ENCODE data around the gene TMEM200B.
"Not testable (repeated sequence)": the region's sequence is repeated elsewhere in the genome, so short reads cannot be mapped to it uniquely, and the experiment has no call there.

The TMEM200B gene

GRCh38 chr1:29112705-29113412 is 10.8 kb downstream of the TMEM200B start:
- DNase-seq (ENCODE audit: low read depth in 3 of 3) = no peak

- not testable (repeated sequence) for DNase-seq (ENCODE audit: low read depth in 3 of 3)
Measured at GRCh38 chr1:29108041-29108440, 15.7 kb downstream of the TMEM200B start.

- DNase-seq (ENCODE audit: low read depth in 3 of 3) = no peak
Measured at GRCh38 chr1:29105822-29106221, 17.9 kb downstream of the TMEM200B start.

GRCh38 chr1:29100487-29100886 is 23.2 kb downstream of the TMEM200B start:
- no peak for DNase-seq (ENCODE audit: low read depth in 3 of 3)

- DNase-seq (ENCODE audit: low read depth in 3 of 3) = no peak
Measured at GRCh38 chr1:29099286-29099685, 24.4 kb downstream of the TMEM200B start.

- no peak for DNase-seq (ENCODE audit: low read depth in 3 of 3)
Measured at GRCh38 chr1:29096231-29096886, 27.3 kb downstream of the TMEM200B start.

GRCh38 chr1:29094954-29095353 is 28.7 kb downstream of the TMEM200B start:
- no peak for DNase-seq (ENCODE audit: low read depth in 3 of 3)

GRCh38 chr1:29094433-29094832 is 29.3 kb downstream of the TMEM200B start:
- DNase-seq (ENCODE audit: low read depth in 3 of 3) = no peak

- not testable (repeated sequence) for DNase-seq (ENCODE audit: low read depth in 3 of 3)
Measured at GRCh38 chr1:29092704-29093103, 31.0 kb downstream of the TMEM200B start.

GRCh38 chr1:29090937-29091618 is 32.6 kb downstream of the TMEM200B start:
- DNase-seq (ENCODE audit: low read depth in 3 of 3) = no peak

- DNase-seq (ENCODE audit: low read depth in 3 of 3) = no peak
Measured at GRCh38 chr1:29084196-29084521, 39.5 kb downstream of the TMEM200B start.

- DNase-seq (ENCODE audit: low read depth in 3 of 3) = no peak
Measured at GRCh38 chr1:29083317-29084195, 40.1 kb downstream of the TMEM200B start.

GRCh38 chr1:29082519-29082918 is 41.2 kb downstream of the TMEM200B start:
- DNase-seq (ENCODE audit: low read depth in 3 of 3) = no peak

- DNase-seq (ENCODE audit: low read depth in 3 of 3) = no peak
Measured at GRCh38 chr1:29081201-29081600, 42.5 kb downstream of the TMEM200B start.

GRCh38 chr1:29079916-29080629 is 43.6 kb downstream of the TMEM200B start:
- DNase-seq (ENCODE audit: low read depth in 3 of 3) = not testable (repeated sequence)

GRCh38 chr1:29077155-29077554 is 46.5 kb downstream of the TMEM200B start:
- DNase-seq (ENCODE audit: low read depth in 3 of 3) = no peak

All from stimulated activated CD4-positive, alpha-beta T cell treated with anti-CD3 and anti-CD28 coated beads, TNF-alpha, amount 100 ng/mL, for 24 hours (primary cell).